MM.1S (cell line): ENCODE measurements around the gene ELMO3.

ENCODE experiments used
- DNase-seq: peaks from one replicate; pipeline ENCODE4 v3.0.0-alpha.2; 2015
- H2AFZ ChIP-seq: fragments of 300-600 bp; sonication (generic); 2 replicates; pipeline ENCODE4 v1.6.0; 2016; ENCODE audit warnings: antibody characterized with exemption, low read length
- H3F3A ChIP-seq: fragments of 300-600 bp; sonication (generic); 2 replicates; pipeline ENCODE4 v1.6.1; 2016; ENCODE audit warnings: mild to moderate bottlenecking, antibody characterized with exemption, low read length, moderate library complexity, mixed read lengths; ENCODE audit not compliant: insufficient read depth
- H3K27ac ChIP-seq: fragments of 300-600 bp; sonication (generic); 2 replicates; pipeline ENCODE4 v1.5.1; 2016; ENCODE audit warnings: mild to moderate bottlenecking, low read length
- H3K27me3 ChIP-seq: fragments of 300-600 bp; sonication (generic); replicated peaks from 2 replicates; pipeline ENCODE4 v1.6.0; 2016; ENCODE audit warnings: low read length; ENCODE audit not compliant: insufficient read depth
- H3K36me3 ChIP-seq: fragments of 300-600 bp; sonication (generic); replicated peaks from 2 replicates; pipeline ENCODE4 v1.6.1; 2016; ENCODE audit warnings: mild to moderate bottlenecking, low read length, mixed read lengths; ENCODE audit not compliant: insufficient read depth
- H3K4me1 ChIP-seq: fragments of 300-600 bp; sonication (generic); 2 replicates; pipeline ENCODE4 v1.6.1; 2016; ENCODE audit warnings: low read length, mixed read lengths
- H3K4me2 ChIP-seq: fragments of 300-600 bp; sonication (generic); 2 replicates; pipeline ENCODE4 v1.6.0; 2016; ENCODE audit warnings: low read depth, low read length
- H3K4me3 ChIP-seq: fragments of 300-600 bp; sonication (generic); 2 replicates; pipeline ENCODE4 v1.5.1; 2016; ENCODE audit warnings: low read length, mixed read lengths
- H3K79me2 ChIP-seq: fragments of 300-600 bp; sonication (generic); 2 replicates; pipeline ENCODE4 v1.6.1; 2016; ENCODE audit warnings: mixed run types, low read length, mixed read lengths
- H3K9ac ChIP-seq: fragments of 300-600 bp; sonication (generic); 2 replicates; pipeline ENCODE4 v1.6.1; 2016; ENCODE audit warnings: low read length, mixed read lengths
- H3K9me2 ChIP-seq: fragments of 300-600 bp; sonication (generic); replicated peaks from 2 replicates; pipeline ENCODE4 v1.6.1; 2016; ENCODE audit warnings: mild to moderate bottlenecking, low read length, mixed read lengths; ENCODE audit not compliant: insufficient read depth
- H3K9me3 ChIP-seq: fragments of 300-600 bp; sonication (generic); replicated peaks from 2 replicates; pipeline ENCODE4 v1.6.1; 2016; ENCODE audit warnings: mild to moderate bottlenecking, low read length, mixed read lengths; ENCODE audit not compliant: insufficient read depth
- H4K20me1 ChIP-seq: fragments of 300-600 bp; sonication (generic); 2 replicates; pipeline ENCODE4 v1.6.1; 2016; ENCODE audit warnings: mild to moderate bottlenecking, low read length, moderate library complexity, mixed read lengths; ENCODE audit not compliant: insufficient read depth
- EZH2 ChIP-seq: fragments of 300-600 bp; sonication (generic); optimal IDR thresholded peaks from 2 replicates; pipeline ENCODE3; 2017; ENCODE audit warnings: low read depth, mild to moderate bottlenecking, antibody characterized with exemption, low read length, mixed read lengths
- EZH2phosphoT487 ChIP-seq: fragments of 300-600 bp; sonication (generic); IDR thresholded peaks from 2 replicates; pipeline ENCODE4 v1.6.1; 2018; ENCODE audit warnings: antibody characterized with exemption, low read length
- TF ChIP-seq, protein P1 (sequence below): fragments of 300-600 bp; sonication (generic); IDR thresholded peaks from 2 replicates; pipeline ENCODE4 v1.5.1; 2016; ENCODE audit warnings: antibody characterized with exemption, low read length, mixed read lengths

Gene ELMO3

GRCh38 chr16:67206838-67207248 is 7.9 kb downstream of the ELMO3 start:
- Histone ChIP-seq H3K36me3 (no peaks in the 10 kb centered on the region), H3K9ac (no peak overlapping the region), H3K4me2 (no peak overlapping the region), H4K20me1 (no peaks in the 10 kb centered on the region), H3K9me2 (no peaks in the 10 kb centered on the region), H3K27ac (no peak overlapping the region), H3K79me2 (no peaks in the 10 kb centered on the region), H3K4me3 (no peak overlapping the region), H3K9me3 (no peaks in the 10 kb centered on the region), H3F3A (no peaks in the 10 kb centered on the region), H3K27me3 (no peaks in the 10 kb centered on the region), H3K4me1 (no peaks in the 10 kb centered on the region), H2AFZ (no peak overlapping the region)
- DNase-seq, result no peak
- TF ChIP-seq, protein P1, sequence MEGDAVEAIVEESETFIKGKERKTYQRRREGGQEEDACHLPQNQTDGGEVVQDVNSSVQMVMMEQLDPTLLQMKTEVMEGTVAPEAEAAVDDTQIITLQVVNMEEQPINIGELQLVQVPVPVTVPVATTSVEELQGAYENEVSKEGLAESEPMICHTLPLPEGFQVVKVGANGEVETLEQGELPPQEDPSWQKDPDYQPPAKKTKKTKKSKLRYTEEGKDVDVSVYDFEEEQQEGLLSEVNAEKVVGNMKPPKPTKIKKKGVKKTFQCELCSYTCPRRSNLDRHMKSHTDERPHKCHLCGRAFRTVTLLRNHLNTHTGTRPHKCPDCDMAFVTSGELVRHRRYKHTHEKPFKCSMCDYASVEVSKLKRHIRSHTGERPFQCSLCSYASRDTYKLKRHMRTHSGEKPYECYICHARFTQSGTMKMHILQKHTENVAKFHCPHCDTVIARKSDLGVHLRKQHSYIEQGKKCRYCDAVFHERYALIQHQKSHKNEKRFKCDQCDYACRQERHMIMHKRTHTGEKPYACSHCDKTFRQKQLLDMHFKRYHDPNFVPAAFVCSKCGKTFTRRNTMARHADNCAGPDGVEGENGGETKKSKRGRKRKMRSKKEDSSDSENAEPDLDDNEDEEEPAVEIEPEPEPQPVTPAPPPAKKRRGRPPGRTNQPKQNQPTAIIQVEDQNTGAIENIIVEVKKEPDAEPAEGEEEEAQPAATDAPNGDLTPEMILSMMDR, result no peak
- TF ChIP-seq EZH2, result no peak
- TF ChIP-seq EZH2phosphoT487, result no peak

DNA sequence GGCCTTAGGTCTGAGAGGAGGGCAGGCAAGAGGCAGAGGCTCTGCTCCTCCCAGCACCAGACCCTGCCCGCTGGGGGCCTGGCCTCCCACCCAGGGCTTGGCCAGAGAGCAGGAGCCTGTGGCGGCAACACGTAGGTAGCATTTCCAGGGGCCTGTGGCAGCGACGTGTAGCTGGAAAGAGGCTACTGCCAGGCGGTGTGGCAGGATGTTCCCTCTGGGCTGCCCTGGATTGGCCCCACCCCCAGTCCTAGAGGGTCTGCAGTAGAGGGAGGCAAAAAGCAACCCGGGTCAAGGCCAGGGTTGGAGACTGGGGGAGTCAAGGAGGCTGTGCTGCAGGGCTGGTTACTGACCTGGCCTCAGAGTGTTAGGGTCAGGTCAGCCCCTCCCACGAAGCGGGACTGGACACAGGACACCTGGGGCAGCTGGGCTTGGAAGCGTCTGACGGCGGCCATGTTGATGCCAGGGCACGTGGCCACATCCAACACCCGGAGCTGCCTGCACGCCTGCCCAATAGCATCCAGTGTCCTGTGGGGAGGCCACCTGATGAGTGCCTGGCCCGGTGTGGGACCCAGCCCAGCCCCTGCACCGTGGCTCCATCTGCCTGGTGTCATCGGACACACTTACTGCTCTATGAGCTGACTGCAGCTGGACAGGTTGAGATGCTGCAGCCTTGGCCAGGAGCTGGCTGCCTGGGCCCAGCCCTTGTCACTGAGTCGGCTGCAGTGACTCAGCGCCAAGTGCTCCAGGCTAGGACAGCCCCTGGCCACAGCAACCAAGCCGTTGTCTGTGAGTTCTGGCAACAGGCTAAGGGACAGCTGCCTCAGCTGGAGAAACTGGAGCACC is 8.5 kb downstream of the ELMO3 start:
- DNase-seq, result no peak
- Histone ChIP-seq H3K79me2 (no peaks in the 10 kb centered on the region), H3F3A (no peaks in the 10 kb centered on the region), H3K27me3 (no peaks in the 10 kb centered on the region), H2AFZ (no peak overlapping the region), H3K9me2 (no peaks in the 10 kb centered on the region), H3K36me3 (no peaks in the 10 kb centered on the region), H3K4me2 (no peak overlapping the region), H4K20me1 (no peaks in the 10 kb centered on the region), H3K27ac (no peak overlapping the region), H3K4me3 (no peak overlapping the region), H3K9me3 (no peaks in the 10 kb centered on the region), H3K4me1 (no peaks in the 10 kb centered on the region), H3K9ac (no peak overlapping the region)
- no peak for TF ChIP-seq EZH2
- TF ChIP-seq, protein P1, result no peak
- no peak for TF ChIP-seq EZH2phosphoT487

GRCh38 chr16:67208154-67208896 is 9.4 kb downstream of the ELMO3 start:
- no peaks in the 10 kb centered on the region for H3F3A ChIP-seq
- TF ChIP-seq EZH2, result no peak
- no peak for TF ChIP-seq EZH2phosphoT487
- TF ChIP-seq, protein P1, result no peak
- no peak overlapping the region for H2AFZ ChIP-seq
- H3K4me2 ChIP-seq, result no peak overlapping the region
- no peaks in the 10 kb centered on the region for H3K36me3 ChIP-seq
- H3K27ac ChIP-seq, result no peak overlapping the region
- no peaks in the 10 kb centered on the region for H3K27me3 ChIP-seq
- no peaks in the 10 kb centered on the region for H3K4me1 ChIP-seq
- H3K9ac ChIP-seq, result no peak overlapping the region
- no peaks in the 10 kb centered on the region for H3K9me3 ChIP-seq
- no peak for DNase-seq
- H3K9me2 ChIP-seq, result no peaks in the 10 kb centered on the region
- H3K79me2 ChIP-seq, result no peaks in the 10 kb centered on the region
- no peaks in the 10 kb centered on the region for H4K20me1 ChIP-seq
- H3K4me3 ChIP-seq, result no peak overlapping the region
